GM12878 (cell line): ENCODE results near the gene GRIK3. TPM values are rescaled to one million over a fixed set of nuclear protein-coding genes. Genes with fewer than 3 reads are reported as not detected.

Experiments used
- ATAC-seq: fragments of 200-7000 bp; cut with Tn5 transposase; 3 replicates; pipeline ENCODE4 v1.9.1; 2020; ENCODE audit warnings: mild to moderate bottlenecking, moderate library complexity
- BruUV-seq: library from RNA; stranded (reverse); fragments of 400-500 nt; replicated peaks from 2 replicates; lab custom pipeline; 2021; lab: Mats Ljungman, UMichigan
- CTCF ChIA-PET: fragments of 300-600 bp; sonication (Branson Sonifier 250); formaldehyde crosslinking; extraction: SDS; loops from one replicate; lab custom pipeline; 2021; ENCODE audit warnings: inconsistent platforms; lab: Yijun Ruan, JAX
- POLR2A ChIA-PET: fragments of 350-600 bp; formaldehyde crosslinking; extraction: SDS; loops from one replicate; lab custom pipeline; 2021; ENCODE audit warnings: inconsistent platforms; lab: Charles Lee
- RAD21 ChIA-PET: fragments of 300-600 bp; sonication (Branson Sonifier 250); formaldehyde crosslinking; loops from one replicate; lab custom pipeline; 2023; ENCODE audit warnings: antibody characterized with exemption; ENCODE audit not compliant: unreplicated experiment; lab: Charles Lee
- SMC1A ChIA-PET: fragments of 300-600 bp; sonication (Branson Sonifier 250); formaldehyde crosslinking; loops from one replicate; lab custom pipeline; 2023; ENCODE audit not compliant: unreplicated experiment, uncharacterized antibody; lab: Charles Lee
- DNase-seq: peaks from one replicate; pipeline ENCODE4 v3.0.0-alpha.2; 2011; ENCODE audit warnings: low read depth, low spot score
- FAIRE-seq: peaks from 3 replicates; lab custom pipeline; 2011; peaks lifted over from hg19 to GRCh38; lab: Jason Lieb, UNC
- H2AFZ ChIP-seq: 2 replicates; pipeline ENCODE4 v1.6.0; 2011; ENCODE audit warnings: low read depth, low read length, control low read depth; ENCODE audit not compliant: control insufficient read depth
- H3K27ac ChIP-seq: 2 replicates; pipeline ENCODE4 v1.5.1; 2011; ENCODE audit warnings: control low read depth; ENCODE audit not compliant: control insufficient read depth, insufficient read depth
- H3K27me3 ChIP-seq, 2 experiments: replicated peaks in 1 of 2; 2 replicates each; pipeline versions ENCODE4 v1.6.0 to v1.6.1; 2011; ENCODE audit warnings: low read length in 1 of 2; ENCODE audit not compliant: control insufficient read depth in 2 of 2, insufficient read depth in 2 of 2
- H3K36me3 ChIP-seq, 2 experiments: 2 replicates each; pipeline ENCODE4 v1.5.1; 2011; ENCODE audit warnings: low read length in 1 of 2; ENCODE audit not compliant: control insufficient read depth in 2 of 2, insufficient read depth in 2 of 2
- H3K4me1 ChIP-seq: 2 replicates; pipeline ENCODE4 v1.6.1; 2011; ENCODE audit warnings: mild to moderate bottlenecking, low read length, moderate library complexity, mixed read lengths; ENCODE audit not compliant: control insufficient read depth, insufficient read depth
- H3K4me2 ChIP-seq: 2 replicates; pipeline ENCODE4 v1.6.0; 2011; ENCODE audit warnings: control low read depth; ENCODE audit not compliant: control insufficient read depth, insufficient read depth
- H3K4me3 ChIP-seq: fragments of 200-600 bp; sonication (generic); 2 replicates; pipeline ENCODE4 v1.5.1; 2016
- H3K79me2 ChIP-seq: 2 replicates; pipeline ENCODE4 v1.6.0; 2011; ENCODE audit warnings: low read length; ENCODE audit not compliant: control insufficient read depth, insufficient read depth
- H3K9ac ChIP-seq: 2 replicates; pipeline ENCODE4 v1.8.0; 2011; ENCODE audit warnings: low read length, control low read depth, mixed read lengths; ENCODE audit not compliant: control insufficient read depth, insufficient read depth
- H3K9me3 ChIP-seq: replicated peaks from 3 replicates; pipeline ENCODE4 v1.5.1; 2011; ENCODE audit warnings: mild to moderate bottlenecking, low read length; ENCODE audit not compliant: control insufficient read depth, insufficient read depth
- H4K20me1 ChIP-seq: 2 replicates; pipeline ENCODE4 v1.6.0; 2011; ENCODE audit not compliant: control insufficient read depth, insufficient read depth
- ELK1 ChIP-seq: IDR thresholded peaks from 2 replicates; pipeline ENCODE4 v1.6.1; 2012; ENCODE audit warnings: low read depth, low read length, improper control_type of control experiment
- EP300 ChIP-seq, 2 experiments: fragments of 150-350 bp in 1 of 2; IDR thresholded peaks; 2 replicates each; pipeline ENCODE4 v1.6.1; 2011 to 2012; ENCODE audit warnings: low read depth in 2 of 2, low read length in 2 of 2, borderline replicate concordance in 1 of 2, improper control_type of control experiment in 1 of 2, inconsistent platforms in 1 of 2; ENCODE audit not compliant: control insufficient read depth in 1 of 2
- IRF4 ChIP-seq: IDR thresholded peaks from 2 replicates; pipeline ENCODE4 v1.6.1; 2011; ENCODE audit warnings: low read depth, low read length
- JUND ChIP-seq: IDR thresholded peaks from 2 replicates; pipeline ENCODE4 v1.6.1; 2012; ENCODE audit warnings: low read depth, mild to moderate bottlenecking, low read length, improper control_type of control experiment, moderate library complexity
- NBN ChIP-seq: fragments of 450-650 bp; IDR thresholded peaks from 2 replicates; pipeline ENCODE4 v1.6.1; 2016
- SIN3A ChIP-seq: IDR thresholded peaks from 2 replicates; pipeline ENCODE4 v1.6.1; 2012; ENCODE audit warnings: low read depth, low read length, improper control_type of control experiment
- SIX5 ChIP-seq: IDR thresholded peaks from 2 replicates; pipeline ENCODE4 v1.6.1; 2011; ENCODE audit warnings: mild to moderate bottlenecking, low read depth, low read length, moderate library complexity; ENCODE audit not compliant: severe bottlenecking
- STAT1 ChIP-seq: fragments of 450-650 bp; conservative IDR thresholded peaks from 2 replicates; pipeline ENCODE4 v1.6.1; 2014; ENCODE audit warnings: antibody characterized with exemption, mild to moderate bottlenecking
- SUPT20H ChIP-seq: IDR thresholded peaks from 2 replicates; pipeline ENCODE4 v1.6.1; 2011; ENCODE audit warnings: low read depth, mild to moderate bottlenecking, low read length, moderate library complexity, borderline replicate concordance; ENCODE audit not compliant: control insufficient read depth
- YY1 ChIP-seq: IDR thresholded peaks from 2 replicates; pipeline ENCODE4 v1.6.1; 2011; ENCODE audit warnings: low read depth, mild to moderate bottlenecking, low read length
- ZBTB33 ChIP-seq: fragments of 450-650 bp; IDR thresholded peaks from 2 replicates; pipeline ENCODE4 v1.6.1; 2017; ENCODE audit warnings: mild to moderate bottlenecking
- WGBS: methylation state at CpG from one replicate; pipeline ENCODE4 v1.1.6; 2016; ENCODE audit warnings: low lambda C conversion rate; ENCODE audit not compliant: insufficient replicate concordance, insufficient coverage; ENCODE audit errors: missing lambda C conversion rate; 5-methylcytosine and 5-hydroxymethylcytosine counted together
- in situ Hi-C: fragments of 300-500 bp; cut with MboI; formaldehyde crosslinking; loops from 9 replicates; pipeline ENCODE4 v1.14.3; 2018; ENCODE audit warnings: mixed read lengths
- intact Hi-C: fragments of 100-400 bp; cut with micrococcal nuclease; formaldehyde crosslinking; loops from one replicate; pipeline ENCODE4 v1.14.2; 2022; ENCODE audit not compliant: unreplicated experiment
- polyA plus RNA-seq, 11 experiments: library from polyadenylated mRNA; depleted of rRNA in 4 of 11; unstranded in 6 of 11; stranded (reverse) in 5 of 11; fragments of >200 nt; fragmentation: Nextera tagmentation in 4 of 11; fragmentation: Illumina TruSeq in 1 of 11; extraction: Ambion mirVana in 4 of 11; extraction: Trizol in 1 of 11; gene quantifications; 1 replicate in 1 of 11; 2 replicates in 10 of 11; pipeline versions ENCODE4 v1.2.1 to v1.2.3, GENCODE V29; 2011 to 2016; ENCODE audit warnings: inconsistent platforms in 2 of 11, missing spikeins in 2 of 11, low read depth in 1 of 11
- total RNA-seq, 4 experiments: library from RNA; depleted of rRNA in 3 of 4; stranded (reverse); fragments of >200 nt in 3 of 4; fragmentation: Illumina TruSeq in 1 of 4; extraction: Trizol in 1 of 4; gene quantifications; 2 replicates each; pipeline versions ENCODE4 v1.2.1 to v1.2.3, GENCODE V29; 2013 to 2021

Gene GRIK3
- total and polyA plus RNA-seq, 10 of the 15 experiments (the other 5 are each of a cell fraction or from before 2014, with no cell fraction given) = not detected

- Histone ChIP-seq H3K4me1 (no peaks in the 10 kb centered on the region), H3K27ac (no peak overlapping the region), H3K9ac (no peak overlapping the region), H3K4me3 (no peak overlapping the region), H4K20me1 (peaks cover 3% of the 10 kb centered on the region; the same call in 1 of the 2 replicates), H2AFZ (no peak overlapping the region), H3K4me2 (no peak overlapping the region), H3K9me3 (no peaks in the 10 kb centered on the region), H3K79me2 (no peaks in the 10 kb centered on the region), H3K36me3 (no peaks in the 10 kb centered on the region), H3K27me3 (peaks cover 0 to 5% of the 10 kb centered on the region in 2 experiments; a peak in 3 of 4 replicates)
- DNase-seq = no peak
- intact Hi-C loops = no loop called here
- ChIA-PET CTCF (no interaction called here), RAD21 (no interaction called here), POLR2A (no interaction called here), SMC1A (no interaction called here)
- in situ Hi-C loops = no loop called here
- no peak for ATAC-seq
- no peak for TF ChIP-seq NBN
- TF ChIP-seq EP300 (IDR thresholded peaks at IDR 0.05; ENCODE audit: borderline replicate concordance in 1 of 2, control insufficient read depth in 1 of 2, low read depth in 2 of 2, low read length in 2 of 2) = no peak
- TF ChIP-seq YY1 = no peak
- no peak for TF ChIP-seq ELK1
- TF ChIP-seq ZBTB33 = no peak
- TF ChIP-seq JUND = no peak
- TF ChIP-seq SIX5 = no peak
- no peak for TF ChIP-seq IRF4
- no peak for TF ChIP-seq STAT1
- no peak for TF ChIP-seq SUPT20H
- no peak for TF ChIP-seq SIN3A
- FAIRE-seq = no peak
- BruUV-seq = no TSS peak
- whole genome bisulfite sequencing = 19% methylated on average over 3 of the region's 3 CpGs
Measured at GRCh38 chr1:36990928-36991327, 43.4 kb downstream of the GRIK3 start.
